ENCODE measurements around the gene PRKN.
"Not testable (repeated sequence)": the region's sequence is repeated elsewhere in the genome, so short reads cannot be mapped to it uniquely, and the experiment has no call there.

PRKN gene

DNA sequence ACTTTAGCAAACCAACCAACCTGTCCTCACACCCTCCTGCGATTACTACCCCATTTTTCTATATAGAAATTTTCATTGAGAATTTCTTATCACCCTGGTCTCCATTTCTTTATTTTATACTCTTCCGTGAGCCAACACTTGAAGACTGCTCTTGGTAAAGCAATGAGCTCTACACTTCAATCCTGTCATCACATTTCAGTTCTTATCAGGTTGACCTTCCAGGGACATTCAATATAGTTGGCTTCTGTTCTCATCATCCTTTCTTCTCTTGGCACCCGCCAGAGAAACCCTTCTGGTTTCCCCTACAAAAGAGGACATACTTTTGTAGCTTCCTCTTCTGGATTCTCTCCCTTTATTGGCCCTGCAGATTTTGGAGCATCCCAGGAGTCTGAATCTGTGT, 279.3 kb downstream of the PRKN start:
- no peak for DNase-seq (ENCODE audit: low read depth)

GRCh38 chr6:162443101-162443500, 284.5 kb downstream of the PRKN start:
- no peak for DNase-seq (ENCODE audit: low read depth)

- DNase-seq (ENCODE audit: low read depth): no peak
Measured at GRCh38 chr6:162442687-162443086, 284.9 kb downstream of the PRKN start.

GRCh38 chr6:162441991-162442390, 285.6 kb downstream of the PRKN start:
- DNase-seq (ENCODE audit: low read depth): no peak

GRCh38 chr6:162438980-162439379, 288.6 kb downstream of the PRKN start:
- DNase-seq (ENCODE audit: low read depth): no peak

DNA sequence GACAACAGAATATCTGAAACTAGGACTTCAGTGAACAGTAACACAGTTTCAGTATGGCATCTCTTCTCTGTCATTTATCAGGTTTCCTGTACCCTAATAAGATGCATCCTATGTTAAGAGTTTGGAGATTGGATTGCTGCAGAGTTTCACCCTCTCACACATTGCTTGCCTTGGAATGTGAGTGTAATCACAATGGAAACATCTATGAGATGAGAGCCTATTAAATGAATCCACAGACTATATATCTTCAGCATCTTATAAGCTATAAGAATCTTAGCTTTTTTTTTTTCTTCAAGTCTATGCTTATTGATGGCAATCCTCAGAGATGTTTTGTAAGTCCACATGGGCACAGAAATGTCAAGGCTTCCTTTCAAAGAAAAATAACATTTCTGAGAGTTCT, 292.5 kb downstream of the PRKN start:
- no peak for DNase-seq (ENCODE audit: low read depth)

- no peak for DNase-seq (ENCODE audit: low read depth)
Measured at GRCh38 chr6:162421004-162421403, 306.6 kb downstream of the PRKN start.

- DNase-seq (ENCODE audit: low read depth): no peak
Measured at GRCh38 chr6:162416831-162417537, 310.6 kb downstream of the PRKN start.

GRCh38 chr6:162416307-162416706, 311.3 kb downstream of the PRKN start:
- DNase-seq (ENCODE audit: low read depth): no peak

DNA sequence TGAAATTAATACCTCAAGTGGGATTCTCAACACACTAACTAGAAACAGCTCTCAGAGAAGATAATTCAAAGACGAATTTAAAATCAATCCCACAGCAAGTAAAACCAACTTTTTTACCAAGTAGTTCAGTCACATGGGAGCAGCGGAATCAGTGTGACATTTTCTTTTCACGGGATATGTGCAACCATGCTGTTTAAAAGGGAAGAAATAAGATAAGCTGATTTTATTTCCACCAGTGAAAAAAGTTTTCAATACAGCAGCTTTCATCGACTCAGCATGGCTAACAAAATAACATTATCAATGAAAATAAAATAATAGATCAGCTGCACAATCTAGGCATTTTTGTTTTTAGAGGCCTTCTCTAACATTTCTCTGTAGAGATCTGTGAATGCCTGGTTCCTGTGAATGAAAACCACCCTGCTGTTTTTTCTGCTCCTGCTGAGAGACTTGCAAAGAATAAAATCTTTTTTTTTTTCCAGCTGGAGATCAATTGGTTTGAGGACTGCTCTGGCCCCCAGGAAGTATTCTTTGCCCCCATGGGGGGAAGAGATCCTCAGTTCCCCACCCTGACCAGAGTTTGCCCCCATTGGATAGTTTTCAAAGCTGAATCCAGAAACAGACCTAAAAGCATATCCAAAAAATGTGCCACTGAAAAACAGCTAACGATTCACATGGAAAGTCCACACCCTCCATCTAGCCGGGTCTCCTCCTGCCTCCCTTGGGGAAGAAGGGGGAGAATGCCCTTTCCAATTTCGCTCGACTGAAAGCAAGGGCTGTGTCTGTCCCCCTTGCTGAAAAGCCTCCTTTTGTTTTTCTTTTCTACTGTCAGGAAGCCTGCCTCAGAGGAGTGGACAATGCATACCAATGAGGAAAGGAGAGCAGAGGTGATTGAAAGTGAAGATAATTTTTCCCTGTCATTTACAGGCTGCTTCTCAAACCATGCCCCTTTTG, 317.6 kb downstream of the PRKN start:
- no peak for DNase-seq (ENCODE audit: low read depth)

DNA sequence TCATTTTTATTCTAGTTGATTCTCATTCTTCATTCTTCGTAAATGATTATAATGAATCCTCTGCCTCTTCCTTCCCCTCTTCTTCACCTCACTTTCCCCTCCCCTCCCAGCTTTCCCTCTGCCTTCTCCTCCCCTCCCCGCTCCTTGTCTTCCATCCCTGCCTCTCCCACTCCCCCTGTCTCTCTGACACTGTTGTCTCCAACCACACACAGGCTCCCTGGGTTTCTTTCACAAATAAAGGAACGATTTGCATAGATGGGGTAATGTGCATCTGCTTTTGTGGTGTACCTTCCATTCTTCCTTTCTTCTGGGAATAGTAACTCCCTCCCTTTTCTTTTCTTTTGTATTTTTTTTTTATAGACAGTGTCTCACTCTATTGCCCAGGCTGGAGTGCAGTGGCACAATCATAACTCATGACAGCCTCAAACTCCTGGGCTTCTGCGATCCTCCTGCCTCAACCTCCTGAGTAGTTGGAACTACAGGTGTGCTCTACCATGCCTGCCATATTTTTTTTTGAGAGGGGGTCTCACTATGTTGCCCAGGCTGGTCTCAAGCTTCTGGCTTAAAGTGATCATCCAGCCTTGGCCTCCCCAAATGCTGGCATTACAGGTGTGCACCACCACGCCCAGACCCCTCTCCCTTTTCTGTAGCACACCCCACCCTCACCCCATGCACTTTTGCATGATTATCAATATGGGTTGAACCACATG, 318.6 kb downstream of the PRKN start:
- DNase-seq (ENCODE audit: low read depth): no peak

DNA sequence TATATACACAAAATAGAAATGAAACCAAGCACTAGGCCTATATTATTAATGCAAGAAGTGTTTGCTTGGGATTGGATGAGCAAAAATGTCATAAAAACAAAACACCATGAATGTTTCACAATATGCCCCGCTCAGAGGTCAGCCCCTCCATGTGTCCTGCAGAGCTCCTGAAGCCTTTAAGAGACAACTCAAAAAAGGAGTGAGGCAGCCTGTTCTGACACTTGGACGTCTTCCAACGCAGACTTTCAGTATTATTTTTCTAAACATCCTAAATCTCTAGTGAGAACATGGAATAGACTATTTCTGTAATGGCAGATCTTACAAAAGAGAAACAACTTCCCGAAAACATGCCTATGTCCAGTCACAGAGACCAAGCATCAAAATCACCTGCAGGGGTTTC, 322.6 kb downstream of the PRKN start:
- no peak for DNase-seq (ENCODE audit: low read depth)

- DNase-seq (ENCODE audit: low read depth): no peak
Measured at GRCh38 chr6:162403031-162403430, 324.5 kb downstream of the PRKN start.

DNA sequence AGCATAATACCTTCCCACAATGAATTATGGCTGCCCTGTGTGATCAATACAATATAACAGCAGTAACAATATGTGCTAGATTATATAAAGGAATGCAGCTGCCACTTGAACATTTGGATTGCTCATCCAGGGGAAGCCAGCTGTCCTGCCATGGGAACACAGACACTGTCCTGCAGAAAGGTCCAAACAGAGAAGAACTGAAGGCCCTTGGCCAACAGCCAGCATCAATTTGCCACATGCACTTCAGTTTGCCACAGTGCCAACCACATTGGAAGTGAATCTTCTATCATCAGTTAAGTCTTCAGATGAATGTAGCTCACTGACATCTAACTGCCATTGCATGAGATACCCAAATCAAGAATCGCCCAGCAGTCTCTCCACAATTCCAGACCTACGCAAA, 332.4 kb downstream of the PRKN start:
- DNase-seq (ENCODE audit: low read depth): no peak

DNA sequence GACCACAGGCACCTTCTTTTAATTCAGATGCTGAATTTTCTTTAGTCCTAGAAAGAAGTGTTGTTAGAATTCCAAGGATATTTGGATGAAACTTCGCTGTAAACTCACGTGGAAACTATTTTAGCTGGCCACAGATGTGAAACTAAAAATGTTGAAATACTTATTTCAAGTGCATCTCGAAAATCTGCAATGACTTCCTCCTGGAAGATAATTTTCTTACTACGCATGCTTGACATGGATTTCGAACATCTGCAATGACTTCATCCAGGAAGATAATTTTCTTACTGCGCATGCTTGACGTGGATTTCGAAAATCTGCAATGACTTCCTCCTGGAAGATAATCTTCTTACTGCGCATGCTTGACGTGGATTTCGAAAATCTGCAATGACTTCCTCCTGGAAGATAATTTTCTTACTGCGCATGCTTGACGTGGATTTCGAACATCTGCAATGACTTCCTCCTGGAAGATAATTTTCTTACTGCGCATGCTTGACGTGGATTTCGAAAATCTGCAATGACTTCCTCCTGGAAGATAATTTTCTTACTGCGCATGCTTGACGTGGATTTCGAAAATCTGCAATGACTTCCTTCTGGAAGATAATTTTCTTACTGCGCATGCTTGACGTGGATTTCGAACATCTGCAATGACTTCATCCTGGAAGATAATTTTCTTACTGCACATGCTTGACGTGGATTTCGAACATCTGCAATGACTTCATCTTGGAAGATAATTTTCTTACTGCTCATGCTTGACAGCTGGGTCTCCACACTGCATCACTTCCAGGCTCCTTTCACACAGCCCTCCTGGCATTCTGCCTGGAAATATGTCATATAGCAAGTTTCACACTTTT, 336.4 kb downstream of the PRKN start:
- DNase-seq (ENCODE audit: low read depth): not testable (repeated sequence)

DNA sequence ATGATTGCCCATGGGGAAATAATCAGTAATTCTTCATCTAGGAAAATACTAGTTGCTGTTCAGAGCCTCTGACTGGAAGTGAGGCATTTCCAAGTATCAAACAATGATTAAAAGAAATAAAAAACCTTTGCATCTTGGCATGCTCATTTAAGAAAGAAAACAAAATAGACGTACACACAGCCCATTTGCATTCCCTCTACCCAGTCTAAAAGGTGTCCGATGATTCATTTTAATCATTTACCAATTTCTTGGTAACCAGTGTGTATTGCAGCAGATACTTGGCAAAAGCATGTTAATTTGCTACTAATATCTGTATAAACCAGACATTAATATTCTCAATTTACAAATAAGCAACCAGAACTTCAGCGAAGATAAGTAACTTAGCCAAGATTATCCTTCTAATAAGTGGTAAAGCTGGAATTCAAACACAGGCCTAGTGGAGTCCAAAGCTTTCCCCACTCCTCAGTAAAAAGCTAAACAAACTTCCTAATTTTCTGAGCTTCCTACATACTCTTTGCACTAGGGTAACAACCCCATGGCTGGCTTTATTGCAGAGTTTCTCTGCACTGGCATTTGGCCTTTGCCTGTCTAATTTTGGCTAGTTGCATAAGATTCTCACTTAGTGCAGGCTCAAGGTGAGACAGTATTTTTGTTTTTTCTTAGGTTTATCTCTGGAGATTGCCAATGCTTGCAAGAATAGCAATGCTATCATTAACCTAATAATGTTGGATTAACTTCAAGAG, 338.1 kb downstream of the PRKN start:
- no peak for DNase-seq (ENCODE audit: low read depth)

DNA sequence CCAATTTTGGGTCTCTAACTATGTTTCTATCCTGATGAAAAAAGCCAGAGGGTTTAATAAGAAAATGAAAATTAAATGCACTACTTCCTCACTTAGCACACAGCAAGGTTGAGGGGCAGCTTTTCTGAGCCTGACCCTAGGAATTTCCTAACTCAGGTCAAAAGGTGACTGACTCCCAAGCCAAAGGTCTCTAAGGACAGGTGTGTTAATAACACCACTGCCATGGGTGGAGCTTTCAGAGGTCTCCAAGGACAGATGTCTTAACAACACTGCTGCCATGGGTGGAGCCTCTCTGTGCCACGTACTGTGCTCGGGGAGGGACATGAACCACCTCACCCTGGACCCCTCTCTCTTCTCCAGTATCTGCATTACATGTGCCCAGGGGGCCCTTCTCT, 339.2 kb downstream of the PRKN start:
- no peak for DNase-seq (ENCODE audit: low read depth)

DNA sequence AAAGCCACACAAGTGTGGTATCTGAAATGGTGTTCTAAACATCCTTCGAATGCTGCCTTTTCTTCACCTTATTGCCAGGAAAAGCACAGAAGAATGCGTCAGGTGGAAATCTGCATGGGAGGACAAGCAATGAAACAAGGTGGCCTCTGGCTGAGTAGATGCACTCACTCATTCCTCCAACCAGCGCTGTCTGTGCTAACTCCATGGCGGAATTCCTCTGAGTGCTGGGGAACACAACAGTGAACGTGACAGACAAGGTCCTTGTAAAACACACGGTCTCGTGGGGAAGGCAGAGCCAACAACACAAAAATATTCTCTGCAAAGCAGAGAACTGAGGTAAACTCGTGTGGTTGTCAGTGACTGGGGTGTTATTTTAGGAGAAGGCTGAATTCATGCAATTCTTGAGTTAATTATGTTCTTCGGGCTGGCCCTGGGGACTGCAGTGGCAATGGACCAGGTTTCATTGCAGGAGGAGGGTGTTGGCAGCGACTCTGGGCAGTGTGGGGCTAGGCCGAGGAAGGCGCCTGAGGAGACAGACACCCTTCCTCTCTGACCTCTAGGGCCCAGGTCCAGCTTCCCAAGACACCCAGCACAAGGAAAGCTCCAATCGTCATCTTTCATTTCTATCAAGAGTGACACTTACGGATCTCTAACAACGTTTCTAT, 339.7 kb downstream of the PRKN start:
- DNase-seq (ENCODE audit: low read depth): no peak

DNA sequence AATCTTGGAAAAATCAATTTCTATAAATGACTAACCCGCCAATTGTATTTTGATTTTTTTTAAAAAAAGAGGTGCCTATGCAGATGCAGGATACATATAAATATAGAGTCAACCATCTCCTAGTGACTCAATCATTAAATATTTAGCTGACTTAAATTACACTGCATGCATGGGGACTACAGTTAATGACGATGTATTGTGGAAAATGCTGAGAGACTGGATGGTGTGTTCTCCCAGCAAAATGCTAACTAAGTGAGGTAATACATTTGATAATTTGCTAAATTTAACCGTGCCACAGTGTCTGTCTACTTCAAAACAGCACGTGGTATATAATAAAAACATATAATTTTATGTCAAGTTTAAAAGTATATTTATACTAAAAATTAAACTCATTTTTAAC, 341.6 kb downstream of the PRKN start:
- DNase-seq (ENCODE audit: low read depth): no peak

DNA sequence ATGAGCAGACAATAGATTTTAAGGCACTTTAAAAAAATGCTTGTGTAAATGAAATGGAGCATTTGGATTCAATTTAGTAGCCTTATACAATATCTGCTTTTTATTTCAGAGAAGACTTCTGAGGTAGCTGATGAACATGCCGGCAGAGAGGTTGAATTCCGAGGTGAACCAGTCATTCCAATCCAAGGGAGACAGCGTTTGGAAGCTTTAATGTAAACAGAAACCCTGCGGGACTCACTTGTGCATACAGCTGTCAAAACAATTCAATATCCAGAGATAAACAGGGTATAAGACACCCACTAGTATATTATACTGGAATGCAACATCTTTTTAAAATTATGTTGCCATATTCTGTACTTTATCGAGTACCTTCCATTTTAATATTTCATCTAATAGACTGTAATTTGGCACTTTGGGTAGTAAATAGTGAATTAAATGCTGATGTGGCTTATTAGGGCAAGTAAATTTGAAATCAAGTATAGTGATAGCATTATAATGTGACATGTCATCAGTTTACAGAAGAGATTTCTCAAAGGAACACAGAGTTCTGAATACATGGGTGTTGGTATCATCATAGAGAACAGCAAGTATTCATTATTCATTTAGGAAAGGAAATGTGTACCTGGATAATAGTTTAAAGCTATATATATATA, 347.7 kb downstream of the PRKN start:
- DNase-seq (ENCODE audit: low read depth): no peak

All from CMK (cell line).